Gastroesophageal sphincter (tissue), 3 donors: ENCODE results near the gene TXNL4A.

Experiments used
- CTCF ChIP-seq, 4 experiments: fragments of 200-600 bp in 2 of 4; fragments of 450-650 bp in 2 of 4; sonication (generic) in 1 of 4; IDR thresholded peaks; one replicate each; pipeline ENCODE4 v1.5.1; 2017 to 2019; ENCODE audit warnings: antibody characterized with exemption in 4 of 4, mild to moderate bottlenecking in 2 of 4, moderate library complexity in 2 of 4
- EP300 ChIP-seq: sonication (generic); formaldehyde crosslinking; IDR thresholded peaks from one replicate; pipeline ENCODE4 v1.6.1; 2017; ENCODE audit warnings: antibody characterized with exemption, mild to moderate bottlenecking
- POLR2A ChIP-seq, 2 donors: fragments of 450-650 bp; IDR thresholded peaks; one replicate each; pipeline ENCODE4 v1.6.1; 2017; ENCODE audit warnings: antibody characterized with exemption in 2 of 2, mild to moderate bottlenecking in 2 of 2, moderate library complexity in 1 of 2
- POLR2AphosphoS5 ChIP-seq: sonication (generic); formaldehyde crosslinking; IDR thresholded peaks from one replicate; pipeline ENCODE4 v1.6.1; 2017; ENCODE audit warnings: antibody characterized with exemption

DNA sequence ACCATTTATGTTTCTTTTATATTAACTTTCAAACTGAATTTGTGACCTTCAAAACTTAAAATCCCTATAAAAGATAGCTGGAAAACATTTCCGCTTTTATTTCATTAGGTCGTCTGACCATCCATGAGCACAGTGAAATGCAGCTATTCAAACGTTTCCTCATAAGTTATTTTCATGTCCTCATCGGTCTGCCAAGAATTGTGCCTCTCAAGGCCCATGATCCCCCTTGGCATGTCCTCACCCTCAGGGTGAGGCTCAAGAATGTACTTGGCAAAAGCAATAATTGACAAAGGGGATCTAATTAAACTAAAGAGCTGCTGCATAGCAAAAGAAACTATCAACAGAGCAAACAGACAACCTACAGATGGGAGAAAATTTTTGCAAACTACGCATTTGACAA is 49.3 kb downstream of the TXNL4A start:
- TF ChIP-seq POLR2A (IDR thresholded peaks at IDR 0.05), result no peak
- no peak for TF ChIP-seq EP300
- no peak for TF ChIP-seq CTCF (IDR thresholded peaks at IDR 0.05)
- TF ChIP-seq POLR2AphosphoS5, result no peak
